ENCODE results near the gene ISL1.
A peak's percentile ranks its signal among the peaks of the same experiment; 100 is the strongest.

The ISL1 gene

DNA sequence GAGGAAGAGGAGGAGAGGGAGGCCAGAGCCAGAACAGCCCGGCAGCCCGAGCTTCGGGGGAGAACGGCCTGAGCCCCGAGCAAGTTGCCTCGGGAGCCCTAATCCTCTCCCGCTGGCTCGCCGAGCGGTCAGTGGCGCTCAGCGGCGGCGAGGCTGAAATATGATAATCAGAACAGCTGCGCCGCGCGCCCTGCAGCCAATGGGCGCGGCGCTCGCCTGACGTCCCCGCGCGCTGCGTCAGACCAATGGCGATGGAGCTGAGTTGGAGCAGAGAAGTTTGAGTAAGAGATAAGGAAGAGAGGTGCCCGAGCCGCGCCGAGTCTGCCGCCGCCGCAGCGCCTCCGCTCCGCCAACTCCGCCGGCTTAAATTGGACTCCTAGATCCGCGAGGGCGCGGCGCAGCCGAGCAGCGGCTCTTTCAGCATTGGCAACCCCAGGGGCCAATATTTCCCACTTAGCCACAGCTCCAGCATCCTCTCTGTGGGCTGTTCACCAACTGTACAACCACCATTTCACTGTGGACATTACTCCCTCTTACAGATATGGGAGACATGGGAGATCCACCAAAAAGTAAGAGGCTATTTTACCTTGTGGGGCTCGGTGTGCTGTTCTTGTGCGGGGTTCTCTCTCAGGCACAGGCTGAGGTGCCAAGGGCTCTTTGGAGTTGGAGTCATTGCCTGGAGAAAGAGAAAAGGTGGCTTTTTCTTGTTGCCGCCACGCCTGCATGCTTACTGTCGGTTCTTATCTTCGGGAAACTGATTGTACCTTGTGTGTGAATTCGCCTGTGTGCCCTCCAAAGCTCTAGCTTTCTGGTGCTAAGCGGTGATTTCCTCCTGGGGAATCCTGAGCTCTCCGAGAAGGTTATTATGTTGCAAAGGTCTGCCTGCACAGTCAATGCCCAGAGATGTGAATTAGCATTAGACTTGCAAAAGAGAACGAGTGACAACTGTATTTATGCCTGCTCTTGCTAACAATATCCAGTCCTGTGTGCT lies at the start of gene ISL1:
ISL1 (plus strand) TSS at position 318 of the 991 bp plus-strand sequence; CDS start at position 542, 224 bp downstream.
- peak; percentile 55 for DNase-seq (ENCODE audit: low spot score)

GRCh38 chr5:51336878-51337277 lies 46.4 kb upstream of the ISL1 start:
- DNase-seq (ENCODE audit: low spot score), result no peak

DNA sequence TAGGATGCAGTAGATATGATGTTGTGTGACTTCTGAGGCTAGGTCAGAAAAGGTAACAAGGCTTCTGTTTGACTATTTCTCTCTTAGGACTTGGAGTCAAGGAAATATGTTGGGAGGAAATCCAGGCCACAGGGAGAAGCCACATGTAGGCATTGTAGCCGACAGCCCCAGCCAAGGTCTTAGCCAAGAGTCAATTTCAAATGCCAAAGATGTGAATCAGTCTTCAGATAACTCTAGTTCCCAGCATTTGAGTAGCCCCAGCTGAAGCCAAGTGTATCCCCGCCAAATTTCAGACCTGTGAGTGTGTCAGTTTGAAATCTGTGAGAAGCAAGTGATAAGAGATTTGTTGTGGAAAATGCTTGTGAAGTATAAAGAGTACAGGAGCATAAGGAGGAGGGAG lies 38.1 kb upstream of the ISL1 start:
- DNase-seq (ENCODE audit: low spot score), result no peak

- DNase-seq (ENCODE audit: low spot score), result no peak
These were observed 36.1 kb upstream of the ISL1 start for GRCh38 chr5:51347157-51347556.

DNA sequence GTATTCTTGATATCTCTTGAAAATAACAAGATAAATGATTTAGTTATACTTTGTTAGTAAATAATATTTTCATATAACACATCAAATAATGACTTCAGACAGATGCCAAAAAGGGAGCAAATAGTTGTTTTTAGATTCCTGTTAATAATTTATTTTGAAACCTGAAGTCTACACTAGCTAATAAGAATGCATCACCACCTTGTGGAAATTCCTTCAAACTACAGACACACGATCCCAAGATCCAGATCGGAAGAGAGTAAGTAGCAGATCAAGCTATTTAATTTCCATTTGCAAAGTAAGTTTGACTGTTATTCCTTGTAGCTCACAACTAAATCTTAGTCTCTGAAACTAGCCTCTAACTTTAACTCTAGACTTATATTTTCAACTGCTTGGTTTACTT lies 35.5 kb upstream of the ISL1 start:
- DNase-seq (ENCODE audit: low spot score), result no peak

DNA sequence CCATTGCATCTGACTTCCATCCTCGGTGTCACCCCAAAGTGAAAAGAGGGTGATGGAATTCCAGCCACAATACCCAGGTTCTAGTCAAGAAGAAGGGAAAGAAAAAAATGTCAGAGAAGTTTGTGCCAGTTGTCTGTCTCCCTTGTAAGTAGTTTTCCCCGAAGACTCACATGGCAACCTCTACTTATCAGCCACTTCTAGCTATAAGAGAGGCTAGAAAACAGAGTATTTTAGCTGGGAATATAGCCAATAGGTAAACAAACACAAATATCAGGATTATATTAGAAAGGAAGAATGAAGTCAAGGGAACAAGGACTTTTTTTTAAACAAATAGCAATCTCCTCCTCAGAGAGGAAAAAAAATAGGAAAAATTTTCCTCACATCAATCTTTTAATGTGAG lies 12.2 kb upstream of the ISL1 start:
- no peak for DNase-seq (ENCODE audit: low spot score)

DNA sequence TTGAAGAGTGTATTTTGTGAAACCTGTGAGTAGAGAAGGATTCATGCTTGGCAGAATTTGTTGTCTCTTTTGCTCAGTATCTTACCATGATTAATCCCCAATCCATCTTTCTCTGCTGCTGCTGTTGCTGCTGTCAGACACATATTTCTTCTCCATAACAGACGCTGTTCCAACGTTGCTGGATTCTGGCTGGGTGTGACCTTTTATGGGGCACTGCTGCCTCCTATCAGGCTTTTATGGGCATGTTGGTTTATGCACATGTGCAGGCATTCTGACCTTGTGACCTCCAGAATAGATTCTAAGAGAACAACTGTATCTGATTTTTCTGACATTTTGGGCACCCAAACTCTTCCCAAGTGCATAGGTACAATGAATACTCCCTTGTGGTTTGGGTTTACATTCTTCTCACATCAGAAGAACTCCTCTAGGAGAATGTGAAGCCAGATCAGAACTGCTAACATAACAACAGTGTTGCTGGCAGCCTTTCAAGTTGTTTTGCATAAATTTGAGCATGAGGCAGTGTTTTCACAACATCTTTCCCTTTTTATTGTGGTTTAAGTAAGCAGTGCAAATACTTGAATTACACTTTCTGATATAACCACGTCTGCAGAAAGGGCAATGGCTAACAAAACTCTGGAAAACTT lies 9.2 kb upstream of the ISL1 start:
- DNase-seq (ENCODE audit: low spot score), result no peak

- no peak for DNase-seq (ENCODE audit: low spot score)
These were observed 8.2 kb upstream of the ISL1 start for GRCh38 chr5:51375084-51375483.

DNA sequence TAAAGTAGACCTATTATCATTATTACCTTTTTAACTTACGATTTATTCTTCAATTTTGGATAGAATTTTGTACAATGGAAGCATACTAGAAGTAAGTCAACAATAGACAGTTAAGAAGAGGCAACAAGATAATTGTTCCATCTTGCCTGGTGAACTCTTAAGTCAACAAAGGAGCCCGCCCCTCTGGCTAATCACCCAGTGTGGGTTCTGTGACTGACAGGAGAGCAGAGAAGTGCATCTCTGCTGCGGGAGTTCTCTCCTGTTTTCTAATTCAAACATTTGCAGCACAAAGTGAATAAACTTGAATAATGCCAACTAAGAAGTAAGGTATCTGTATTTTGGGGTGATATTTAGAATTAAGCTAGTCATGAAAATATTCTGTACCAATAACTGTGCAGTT lies 6.7 kb upstream of the ISL1 start:
- DNase-seq (ENCODE audit: low spot score), result no peak

DNA sequence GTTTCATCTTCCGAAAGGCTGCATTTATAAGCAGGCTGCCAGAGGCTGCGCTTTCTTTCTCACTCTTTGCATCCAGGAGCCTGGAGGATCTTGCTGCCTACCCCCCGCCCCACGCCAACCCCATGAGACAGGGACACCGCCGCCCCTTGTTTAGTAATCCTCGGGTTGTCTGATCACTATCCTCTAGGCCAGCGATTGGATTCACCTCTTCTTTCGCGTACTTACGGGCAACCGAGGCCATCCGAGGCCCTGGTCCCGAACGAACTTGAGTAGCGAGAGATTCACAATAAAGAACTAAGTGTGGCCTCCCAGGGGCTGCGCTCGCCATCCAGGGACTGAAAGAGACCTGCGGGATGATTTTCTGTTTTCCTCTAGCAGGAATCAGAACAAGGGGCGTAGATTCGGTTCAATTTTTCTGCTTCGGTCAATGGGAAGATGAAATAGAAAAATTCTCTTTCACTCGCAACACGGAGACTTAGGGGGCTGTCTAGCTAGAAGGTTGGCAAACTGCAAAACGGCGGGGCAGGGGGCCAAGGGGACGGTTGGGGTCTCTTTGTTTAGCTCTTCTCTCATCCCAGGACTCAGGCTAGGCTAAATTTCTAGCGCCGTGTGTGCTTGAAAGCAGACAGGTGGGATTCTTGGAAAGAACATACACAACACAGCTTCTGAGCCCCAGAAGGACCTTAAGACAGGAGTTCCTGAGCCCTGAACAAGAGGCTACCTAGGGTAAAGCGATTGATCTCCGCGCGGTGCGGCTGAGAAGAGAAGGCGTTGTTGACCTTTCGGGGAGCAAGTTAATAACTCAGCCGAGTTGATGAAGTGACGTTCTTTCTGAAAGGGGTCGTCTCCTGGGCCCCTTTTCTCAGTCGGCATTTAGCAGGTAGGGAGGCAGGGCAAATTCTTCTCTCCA lies 5.8 kb upstream of the ISL1 start:
- DNase-seq (ENCODE audit: low spot score), result no peak

GRCh38 chr5:51378061-51378409 lies 5.2 kb upstream of the ISL1 start:
- DNase-seq (ENCODE audit: low spot score), result no peak

- DNase-seq (ENCODE audit: low spot score), result no peak
These were observed 4.6 kb upstream of the ISL1 start for GRCh38 chr5:51378448-51379330.

GRCh38 chr5:51379331-51379700 lies 3.9 kb upstream of the ISL1 start:
- DNase-seq (ENCODE audit: low spot score), result no peak

DNA sequence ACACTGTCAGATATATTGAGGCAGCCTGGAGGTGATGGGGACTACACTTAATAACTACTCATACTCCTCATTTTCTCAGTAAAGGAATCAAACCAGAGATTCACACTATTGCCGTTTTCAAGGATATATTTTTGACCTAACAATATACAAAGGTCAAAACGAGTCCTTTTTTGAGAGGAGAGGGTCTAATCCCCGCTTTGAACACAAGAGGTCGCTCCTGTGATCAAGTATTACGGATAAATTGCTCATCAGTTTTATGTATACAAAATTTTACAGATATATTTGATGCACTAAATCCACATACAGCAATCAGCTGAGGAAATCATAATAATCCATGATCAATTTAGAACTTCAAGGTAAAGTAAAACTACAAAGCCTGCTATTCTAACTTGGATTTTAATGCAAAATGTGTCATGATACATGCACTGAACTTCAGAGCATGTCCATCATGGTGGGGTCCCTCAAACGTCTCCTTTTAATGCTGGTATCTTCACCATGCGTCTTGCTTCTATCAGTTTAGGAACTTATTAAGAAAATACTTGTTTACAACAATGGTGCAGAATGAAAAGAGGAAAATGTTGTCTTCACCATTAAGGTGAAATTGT lies 2.5 kb upstream of the ISL1 start:
- DNase-seq (ENCODE audit: low spot score), result peak; percentile 35

- no peak for DNase-seq (ENCODE audit: low spot score)
These were observed 1.3 kb upstream of the ISL1 start for GRCh38 chr5:51381761-51382474.

DNA sequence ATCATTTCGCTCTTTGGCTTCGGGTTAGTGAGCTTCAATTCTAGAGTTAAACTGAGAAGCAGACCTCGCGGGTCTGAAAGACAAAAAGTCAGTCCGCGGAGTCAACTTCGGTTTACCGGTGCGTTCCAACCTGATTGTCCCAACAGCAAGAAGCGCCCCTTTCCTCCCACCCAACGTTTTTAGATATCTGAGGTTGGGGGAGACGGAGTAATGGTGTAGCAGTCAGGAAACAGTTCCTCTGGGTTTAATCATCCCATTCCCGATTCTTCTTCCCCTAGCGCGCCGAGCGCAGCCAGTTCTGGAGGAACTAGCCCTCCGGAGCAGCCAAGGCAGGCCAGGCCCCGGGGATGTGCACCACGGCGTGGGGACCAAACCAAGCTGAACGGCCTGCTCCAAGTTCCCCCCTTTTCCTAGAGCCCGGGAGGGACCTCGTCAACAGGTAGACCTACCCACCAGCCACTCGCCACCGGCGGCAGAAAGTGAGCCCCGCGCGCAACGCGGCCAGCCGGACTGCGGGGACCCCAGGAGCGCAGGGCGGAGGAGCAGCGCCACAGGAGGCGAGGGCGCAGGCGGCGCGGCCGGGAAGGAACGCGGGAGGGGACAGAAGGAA lies 622 bp upstream of the ISL1 start:
- no peak for DNase-seq (ENCODE audit: low spot score)

DNA sequence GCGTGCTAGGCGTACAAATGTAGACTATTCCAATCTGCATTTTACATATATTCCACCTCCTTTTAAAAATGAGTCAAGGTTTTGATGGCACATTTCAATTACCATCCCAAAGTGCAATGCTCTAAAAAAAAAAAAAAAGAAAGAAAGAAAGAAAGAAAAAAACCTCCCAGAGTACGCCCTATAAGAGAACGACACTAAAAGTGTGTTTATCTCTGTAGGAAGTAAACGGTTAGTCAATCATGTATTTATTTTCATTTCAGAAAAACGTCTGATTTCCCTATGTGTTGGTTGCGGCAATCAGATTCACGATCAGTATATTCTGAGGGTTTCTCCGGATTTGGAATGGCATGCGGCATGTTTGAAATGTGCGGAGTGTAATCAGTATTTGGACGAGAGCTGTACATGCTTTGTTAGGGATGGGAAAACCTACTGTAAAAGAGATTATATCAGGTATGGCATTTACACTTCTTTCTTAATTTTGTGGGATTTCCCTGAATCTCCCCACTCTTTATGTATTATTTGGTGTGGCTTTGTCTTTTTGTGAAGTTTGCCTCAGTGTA lies 1.1 kb downstream of the ISL1 start:
- DNase-seq (ENCODE audit: low spot score), result no peak

DNA sequence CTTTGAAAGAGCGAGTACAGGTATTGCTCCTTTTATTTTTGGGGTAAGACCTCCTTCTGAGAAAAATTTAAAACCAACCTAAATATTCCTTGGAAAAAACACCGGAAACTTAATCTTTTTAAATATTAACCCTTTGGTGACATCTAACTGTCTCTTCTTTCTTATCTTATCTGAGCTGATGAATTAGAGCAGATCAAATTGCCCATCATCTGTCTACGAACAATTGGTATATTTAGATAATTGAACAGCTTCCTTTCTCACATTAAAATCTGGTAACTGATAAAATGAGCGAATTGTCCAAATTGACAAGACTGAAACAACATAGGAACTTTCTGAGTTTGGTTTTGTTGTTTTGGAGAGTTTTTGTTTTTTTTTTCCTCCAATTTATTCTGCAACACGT lies 2.0 kb downstream of the ISL1 start:
- no peak for DNase-seq (ENCODE audit: low spot score)

Measured in kidney capillary endothelial cell (primary cell).